ENCODE data around the gene APOBEC3C. TPM values are rescaled to one million over a fixed set of nuclear protein-coding genes. Genes with fewer than 3 reads are reported as not detected.

The APOBEC3C gene
- total RNA-seq: 15.6 and 18.5 TPM in 2 replicates

GRCh38 chr22:39013942-39014722 is at the start of gene APOBEC3C:
Gene APOBEC3C (plus strand): TSS chr22:39014257. CDS start chr22:39014363, 106 bp downstream.
- peak; percentile 18 for DNase-seq (ENCODE audit: low read depth)
- peak within 1 kb of the TSS; percentile 62 for H3K4me3 ChIP-seq (ENCODE audit: low read depth, low read length)
- TF ChIP-seq CTCF (conservative IDR thresholded peaks at IDR 0.05; ENCODE audit: low read depth, low read length): no peak

GRCh38 chr22:38964306-38964705 is 49.8 kb upstream of the APOBEC3C start:
- no peak for TF ChIP-seq CTCF (conservative IDR thresholded peaks at IDR 0.05; ENCODE audit: low read depth, low read length)
- H3K4me3 ChIP-seq (ENCODE audit: low read depth, low read length): no peak overlapping the region
- DNase-seq (ENCODE audit: low read depth): no peak

- no peak overlapping the region for H3K4me3 ChIP-seq (ENCODE audit: low read depth, low read length)
- no peak for TF ChIP-seq CTCF (conservative IDR thresholded peaks at IDR 0.05; ENCODE audit: low read depth, low read length)
- no peak for DNase-seq (ENCODE audit: low read depth)
Observed at GRCh38 chr22:38964989-38965388, 49.1 kb upstream of the APOBEC3C start.

- no peak overlapping the region for H3K4me3 ChIP-seq (ENCODE audit: low read depth, low read length)
- no peak for TF ChIP-seq CTCF (conservative IDR thresholded peaks at IDR 0.05; ENCODE audit: low read depth, low read length)
- no peak for DNase-seq (ENCODE audit: low read depth)
Observed at GRCh38 chr22:38965614-38966379, 48.3 kb upstream of the APOBEC3C start.

GRCh38 chr22:38966380-38966702 is 47.7 kb upstream of the APOBEC3C start:
- H3K4me3 ChIP-seq (ENCODE audit: low read depth, low read length): no peak overlapping the region
- DNase-seq (ENCODE audit: low read depth): no peak
- TF ChIP-seq CTCF (conservative IDR thresholded peaks at IDR 0.05; ENCODE audit: low read depth, low read length): no peak

GRCh38 chr22:38966942-38967341 is 47.1 kb upstream of the APOBEC3C start:
- no peak for DNase-seq (ENCODE audit: low read depth)
- H3K4me3 ChIP-seq (ENCODE audit: low read depth, low read length): no peak overlapping the region
- TF ChIP-seq CTCF (conservative IDR thresholded peaks at IDR 0.05; ENCODE audit: low read depth, low read length): no peak

Measured in epithelial cell of proximal tubule (primary cell).